IMR-90 (cell line): Measurements from ENCODE around the gene GLO1. TPM values are rescaled to one million over a fixed set of nuclear protein-coding genes. Genes with fewer than 3 reads are reported as not detected.

Experiments
- ATAC-seq: fragments of 200-7000 bp; cut with Tn5 transposase; 2 replicates; pipeline ENCODE4 v1.9.1; 2020; ENCODE audit warnings: low read depth, mild to moderate bottlenecking, moderate library complexity
- BruUV-seq: library from RNA; stranded (reverse); fragments of 400-500 nt; replicated peaks from 2 replicates; lab custom pipeline; 2021; lab: Mats Ljungman, UMichigan
- CTCF ChIA-PET: fragments of 300-600 bp; formaldehyde crosslinking; extraction: SDS; loops from one replicate; lab custom pipeline; 2021; ENCODE audit warnings: antibody characterized with exemption; lab: Yijun Ruan, JAX
- POLR2A ChIA-PET: fragments of 300-600 bp; sonication (Branson Sonifier 250); formaldehyde crosslinking; loops from one replicate; lab custom pipeline; 2022; ENCODE audit warnings: antibody characterized with exemption; ENCODE audit not compliant: unreplicated experiment; lab: Charles Lee
- DNase-seq: peaks from one replicate; pipeline ENCODE4 v3.0.0; 2013
- H2AFZ ChIP-seq: replicated peaks from 2 replicates; pipeline ENCODE3; 2013; ENCODE audit warnings: low read length, mild to moderate bottlenecking; ENCODE audit not compliant: poor library complexity
- H2AK5ac ChIP-seq: 2 replicates; pipeline ENCODE4 v1.6.1; 2013; ENCODE audit warnings: low read depth, low read length, inconsistent platforms
- H2AK9ac ChIP-seq: replicated peaks from 2 replicates; pipeline ENCODE3; 2013; ENCODE audit warnings: mild to moderate bottlenecking, low read depth, low read length, moderate library complexity; ENCODE audit not compliant: poor library complexity
- H2BK120ac ChIP-seq: 2 replicates; pipeline ENCODE4 v1.6.1; 2013; ENCODE audit warnings: low read depth, low read length, inconsistent platforms
- H2BK15ac ChIP-seq: 3 replicates; pipeline ENCODE4 v1.6.1; 2013; ENCODE audit warnings: low read depth, low read length, inconsistent platforms
- H2BK20ac ChIP-seq: 2 replicates; pipeline ENCODE4 v1.6.1; 2013; ENCODE audit warnings: low read depth, mild to moderate bottlenecking, inconsistent platforms, low read length, moderate library complexity
- H2BK5ac ChIP-seq: 2 replicates; pipeline ENCODE4 v1.6.1; 2013; ENCODE audit warnings: mild to moderate bottlenecking, low read depth, low read length, inconsistent platforms; ENCODE audit not compliant: poor library complexity, severe bottlenecking
- H3K14ac ChIP-seq: replicated peaks from 2 replicates; pipeline ENCODE4 v1.6.1; 2013; ENCODE audit warnings: low read depth, low read length, inconsistent platforms
- H3K18ac ChIP-seq: 2 replicates; pipeline ENCODE4 v1.6.1; 2013; ENCODE audit warnings: low read depth, low read length, control low read depth
- H3K23ac ChIP-seq: 2 replicates; pipeline ENCODE4 v1.6.1; 2013; ENCODE audit warnings: low read depth, low read length, inconsistent platforms
- H3K27ac ChIP-seq: 2 replicates; pipeline ENCODE4 v1.5.1; 2013; ENCODE audit warnings: mild to moderate bottlenecking, control low read depth, low read length; ENCODE audit not compliant: insufficient read depth
- H3K27me3 ChIP-seq: 2 replicates; pipeline ENCODE4 v1.6.1; 2013; ENCODE audit warnings: low read length; ENCODE audit not compliant: control insufficient read depth, insufficient read depth
- H3K36me3 ChIP-seq: 2 replicates; pipeline ENCODE4 v1.6.1; 2013; ENCODE audit warnings: low read length, mixed read lengths; ENCODE audit not compliant: control insufficient read depth, insufficient read depth
- H3K4ac ChIP-seq: 2 replicates; pipeline ENCODE4 v1.6.1; 2013; ENCODE audit warnings: low read depth, low read length, inconsistent platforms
- H3K4me1 ChIP-seq: 2 replicates; pipeline ENCODE4 v1.6.1; 2013; ENCODE audit warnings: low read length, mixed read lengths; ENCODE audit not compliant: control insufficient read depth, insufficient read depth
- H3K4me2 ChIP-seq: 2 replicates; pipeline ENCODE4 v1.6.1; 2013; ENCODE audit warnings: low read depth, mild to moderate bottlenecking, control low read depth, low read length, moderate library complexity
- H3K4me3 ChIP-seq: 2 replicates; pipeline ENCODE4 v1.5.1; 2013; ENCODE audit warnings: low read depth, mild to moderate bottlenecking, control low read depth, low read length, moderate library complexity; ENCODE audit not compliant: insufficient read depth
- H3K56ac ChIP-seq: 2 replicates; pipeline ENCODE4 v1.6.1; 2013; ENCODE audit warnings: low read length, inconsistent platforms; ENCODE audit not compliant: insufficient read depth; ENCODE audit errors: extremely low read depth
- H3K79me1 ChIP-seq, 2 experiments: 2 replicates each; pipeline ENCODE4 v1.6.1; 2013; ENCODE audit warnings: low read length in 2 of 2, inconsistent platforms in 1 of 2, low read depth in 1 of 2
- H3K9ac ChIP-seq: 2 replicates; pipeline ENCODE4 v1.6.1; 2013; ENCODE audit warnings: low read depth, low read length, control low read depth
- H3K9me1 ChIP-seq: 2 replicates; pipeline ENCODE4 v1.6.1; 2013; ENCODE audit warnings: low read length, inconsistent platforms; ENCODE audit not compliant: insufficient read depth
- H3K9me3 ChIP-seq: 2 replicates; pipeline ENCODE4 v1.6.1; 2013; ENCODE audit warnings: low read length; ENCODE audit not compliant: control insufficient read depth, insufficient read depth
- H4K20me1 ChIP-seq: 2 replicates; pipeline ENCODE4 v1.6.1; 2013; ENCODE audit warnings: low read length, inconsistent platforms; ENCODE audit not compliant: insufficient read depth
- H4K5ac ChIP-seq: 2 replicates; pipeline ENCODE4 v1.6.1; 2013; ENCODE audit warnings: mild to moderate bottlenecking, low read depth, low read length, control low read depth
- H4K8ac ChIP-seq, 2 experiments: 2 replicates each; pipeline ENCODE4 v1.6.1; 2013; ENCODE audit warnings: low read depth in 2 of 2, low read length in 2 of 2, control low read depth in 1 of 2, inconsistent platforms in 1 of 2
- H4K91ac ChIP-seq: 2 replicates; pipeline ENCODE4 v1.6.1; 2013; ENCODE audit warnings: low read depth, low read length, inconsistent platforms; ENCODE audit not compliant: insufficient read depth
- CEBPB ChIP-seq: IDR thresholded peaks from 2 replicates; pipeline ENCODE4 v1.6.1; 2012; ENCODE audit warnings: low read depth, low read length, improper control_type of control experiment
- CHD1 ChIP-seq: IDR thresholded peaks from 2 replicates; pipeline ENCODE4 v1.6.1; 2012; ENCODE audit warnings: low read depth, low read length, improper control_type of control experiment
- RAD21 ChIP-seq: IDR thresholded peaks from 2 replicates; pipeline ENCODE4 v1.6.1; 2012; ENCODE audit warnings: low read length, improper control_type of control experiment
- WGBS, 2 experiments: methylation state at CpG; one replicate each; pipeline versions ENCODE4 v1.1.5 to v1.1.7; 2013; ENCODE audit warnings: missing lambda C conversion rate in 2 of 2; ENCODE audit not compliant: insufficient read length in 1 of 2; ENCODE audit errors: extremely low coverage in 2 of 2; 5-methylcytosine and 5-hydroxymethylcytosine counted together
- dilution Hi-C: fragments of 300-500 bp; cut with HindIII; formaldehyde crosslinking; loops from one replicate; pipeline ENCODE4 v1.14.3; 2018; ENCODE audit warnings: low sequenced_read_pairs; ENCODE audit not compliant: unreplicated experiment
- in situ Hi-C: fragments of 300-500 bp; cut with MboI; formaldehyde crosslinking; loops from 3 replicates; pipeline ENCODE4 v1.14.3; 2019; ENCODE audit warnings: low sequenced_read_pairs, inconsistent platforms, mixed read lengths
- intact Hi-C: fragments of 100-400 bp; cut with micrococcal nuclease; formaldehyde crosslinking; loops from 2 replicates; pipeline ENCODE4 v1.10.0; 2022
- polyA plus RNA-seq, 3 experiments: library from polyadenylated mRNA; depleted of rRNA; stranded (reverse); fragments of >200 nt; gene quantifications; 2 replicates each; pipeline ENCODE4 v1.2.3, GENCODE V29; 2012; ENCODE audit warnings: low replicate concordance in 1 of 3
- total RNA-seq: library from RNA; depleted of rRNA; stranded (reverse); fragments of >200 nt; gene quantifications from 2 replicates; pipeline ENCODE4 v1.2.3, GENCODE V29; 2012
- TF ChIP-seq, protein P1 (sequence below): fragments of 150-350 bp; IDR thresholded peaks from 2 replicates; pipeline ENCODE4 v1.6.1; 2016; ENCODE audit warnings: low read depth, mild to moderate bottlenecking, low read length, moderate library complexity, borderline replicate concordance
- TF ChIP-seq, protein P2 (sequence below): fragments of 150-350 bp; IDR thresholded peaks from 2 replicates; pipeline ENCODE4 v1.6.1; 2017; ENCODE audit warnings: mild to moderate bottlenecking, antibody characterized with exemption, low read length, low read depth
- TF ChIP-seq, protein P3 (sequence below): conservative IDR thresholded peaks from 2 replicates; pipeline ENCODE4 v1.5.1; 2012; ENCODE audit warnings: mild to moderate bottlenecking, low read depth, low read length, improper control_type of control experiment

Gene GLO1
- total and polyA plus RNA-seq, 2 of the 4 experiments (the other 2 are of a cell fraction) = 65.1 to 111 TPM

DNA sequence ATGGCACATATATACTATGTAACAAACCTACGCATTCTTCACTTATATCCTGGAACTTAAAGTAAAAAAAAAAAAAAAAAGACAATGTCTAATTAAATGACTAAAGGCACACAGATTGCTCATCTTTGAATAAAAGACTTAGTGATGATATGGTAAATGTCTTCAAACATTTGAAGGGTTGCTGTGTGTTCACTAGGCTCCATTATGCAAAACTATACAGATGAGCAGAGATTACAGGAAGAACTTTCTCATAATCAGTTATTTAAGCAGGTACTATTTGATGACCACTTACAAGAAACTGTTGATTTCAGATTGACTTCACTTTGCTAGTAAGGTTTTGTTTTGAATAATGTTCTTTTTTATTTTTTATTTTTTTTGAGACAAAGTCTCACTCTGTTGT lies 46.5 kb upstream of the GLO1 start:
- Histone ChIP-seq H3K79me1 (no peaks in the 10 kb centered on the region), H2AK9ac (no peak overlapping the region), H2BK5ac (no peak overlapping the region), H4K8ac (no peak overlapping the region), H3K36me3 (no peaks in the 10 kb centered on the region), H3K4me1 (no peaks in the 10 kb centered on the region), H4K91ac (no peak overlapping the region), H3K9ac (no peak overlapping the region), H2AFZ (no peak overlapping the region), H3K9me1 (no peaks in the 10 kb centered on the region), H3K18ac (no peak overlapping the region), H4K5ac (no peak overlapping the region), H2BK15ac (no peak overlapping the region), H4K20me1 (no peaks in the 10 kb centered on the region), H3K4ac (no peak overlapping the region), H3K27ac (no peak overlapping the region), H3K4me2 (no peak overlapping the region), H3K9me3 (no peaks in the 10 kb centered on the region), H2BK120ac (no peak overlapping the region), H2AK5ac (no peak overlapping the region), H3K27me3 (no peaks in the 10 kb centered on the region), H3K23ac (no peak overlapping the region), H3K14ac (no peak overlapping the region), H3K4me3 (no peak overlapping the region), H2BK20ac (no peak overlapping the region), H3K56ac (no peak overlapping the region)
- intact Hi-C loops = no loop called here
- WGBS, 2 experiments = no CpG with 5 or more reads among the region's 1 CpG
- ChIA-PET POLR2A (no interaction called here), CTCF (interaction anchor here (1.3 kb wide), 1 partner anchor 11 kb away, joined by 3 read pairs; no protein-coding TSS in a partner anchor)
- dilution Hi-C loops = no loop called here
- in situ Hi-C loops = no loop called here
- no TSS peak for BruUV-seq
- no peak for ATAC-seq
- TF ChIP-seq CHD1 = no peak
- TF ChIP-seq, protein P1, sequence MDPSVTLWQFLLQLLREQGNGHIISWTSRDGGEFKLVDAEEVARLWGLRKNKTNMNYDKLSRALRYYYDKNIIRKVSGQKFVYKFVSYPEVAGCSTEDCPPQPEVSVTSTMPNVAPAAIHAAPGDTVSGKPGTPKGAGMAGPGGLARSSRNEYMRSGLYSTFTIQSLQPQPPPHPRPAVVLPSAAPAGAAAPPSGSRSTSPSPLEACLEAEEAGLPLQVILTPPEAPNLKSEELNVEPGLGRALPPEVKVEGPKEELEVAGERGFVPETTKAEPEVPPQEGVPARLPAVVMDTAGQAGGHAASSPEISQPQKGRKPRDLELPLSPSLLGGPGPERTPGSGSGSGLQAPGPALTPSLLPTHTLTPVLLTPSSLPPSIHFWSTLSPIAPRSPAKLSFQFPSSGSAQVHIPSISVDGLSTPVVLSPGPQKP = no peak
- TF ChIP-seq CEBPB = no peak
- TF ChIP-seq, protein P2, sequence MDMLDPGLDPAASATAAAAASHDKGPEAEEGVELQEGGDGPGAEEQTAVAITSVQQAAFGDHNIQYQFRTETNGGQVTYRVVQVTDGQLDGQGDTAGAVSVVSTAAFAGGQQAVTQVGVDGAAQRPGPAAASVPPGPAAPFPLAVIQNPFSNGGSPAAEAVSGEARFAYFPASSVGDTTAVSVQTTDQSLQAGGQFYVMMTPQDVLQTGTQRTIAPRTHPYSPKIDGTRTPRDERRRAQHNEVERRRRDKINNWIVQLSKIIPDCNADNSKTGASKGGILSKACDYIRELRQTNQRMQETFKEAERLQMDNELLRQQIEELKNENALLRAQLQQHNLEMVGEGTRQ = no peak
- no peak for TF ChIP-seq RAD21
- TF ChIP-seq, protein P3, sequence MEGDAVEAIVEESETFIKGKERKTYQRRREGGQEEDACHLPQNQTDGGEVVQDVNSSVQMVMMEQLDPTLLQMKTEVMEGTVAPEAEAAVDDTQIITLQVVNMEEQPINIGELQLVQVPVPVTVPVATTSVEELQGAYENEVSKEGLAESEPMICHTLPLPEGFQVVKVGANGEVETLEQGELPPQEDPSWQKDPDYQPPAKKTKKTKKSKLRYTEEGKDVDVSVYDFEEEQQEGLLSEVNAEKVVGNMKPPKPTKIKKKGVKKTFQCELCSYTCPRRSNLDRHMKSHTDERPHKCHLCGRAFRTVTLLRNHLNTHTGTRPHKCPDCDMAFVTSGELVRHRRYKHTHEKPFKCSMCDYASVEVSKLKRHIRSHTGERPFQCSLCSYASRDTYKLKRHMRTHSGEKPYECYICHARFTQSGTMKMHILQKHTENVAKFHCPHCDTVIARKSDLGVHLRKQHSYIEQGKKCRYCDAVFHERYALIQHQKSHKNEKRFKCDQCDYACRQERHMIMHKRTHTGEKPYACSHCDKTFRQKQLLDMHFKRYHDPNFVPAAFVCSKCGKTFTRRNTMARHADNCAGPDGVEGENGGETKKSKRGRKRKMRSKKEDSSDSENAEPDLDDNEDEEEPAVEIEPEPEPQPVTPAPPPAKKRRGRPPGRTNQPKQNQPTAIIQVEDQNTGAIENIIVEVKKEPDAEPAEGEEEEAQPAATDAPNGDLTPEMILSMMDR = no peak
- DNase-seq = no peak
